HCT116 (cell line): Measurements from ENCODE around the gene KIAA1586. TPM values are rescaled to one million over a fixed set of nuclear protein-coding genes. Genes with fewer than 3 reads are reported as not detected.

Experiments used
- CEBPB ChIP-seq: IDR thresholded peaks from 2 replicates; pipeline ENCODE4 v1.6.1; 2012; ENCODE audit warnings: low read depth
- EZH2phosphoT487 ChIP-seq: fragments of 200-600 bp; IDR thresholded peaks from 2 replicates; pipeline ENCODE4 v1.6.1; 2018; ENCODE audit warnings: antibody characterized with exemption, borderline replicate concordance
- JUND ChIP-seq: IDR thresholded peaks from 2 replicates; pipeline ENCODE4 v1.6.1; 2012
- total RNA-seq: library from RNA; stranded (reverse); gene quantifications from one replicate; pipeline ENCODE4 v1.2.1, GENCODE V29; 2021; ENCODE audit not compliant: unreplicated experiment

KIAA1586 gene
- total RNA-seq, 1 experiment from 2014 or later: 12.7 TPM

DNA sequence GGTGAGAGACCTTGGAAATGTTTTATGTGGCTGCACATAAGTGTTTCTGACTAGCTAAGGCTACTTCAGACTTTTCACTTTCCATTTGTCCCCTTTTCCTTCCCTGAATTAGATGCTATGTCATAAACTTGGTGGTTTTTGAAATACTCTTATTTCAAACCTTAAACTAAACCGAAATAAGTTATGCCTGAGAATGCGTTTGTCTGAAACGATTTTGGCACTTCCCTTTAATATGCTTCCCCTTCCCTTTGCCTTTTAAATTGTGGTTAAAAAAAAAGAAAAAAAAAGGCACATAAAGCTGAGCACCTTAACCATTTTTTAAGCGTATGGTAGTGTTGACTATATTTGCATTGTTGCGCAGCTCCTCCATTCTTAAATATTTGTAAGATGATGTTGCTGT lies 57.8 kb downstream of the KIAA1586 start (continued):
- TF ChIP-seq CEBPB: no peak
- TF ChIP-seq EZH2phosphoT487: no peak
- TF ChIP-seq JUND: no peak

Other genes with a start within 250 kb of the KIAA1586 start
- 4.0 TPM for gene BEND6, start 91.6 kb upstream of the KIAA1586 start, total RNA-seq
- gene ZNF451, start 43.5 kb downstream of the KIAA1586 start, total RNA-seq: 49.1 TPM
- 13.5 TPM for gene BAG2, start 125.6 kb downstream of the KIAA1586 start, total RNA-seq
- 11.7 TPM for gene RAB23, start 175.6 kb downstream of the KIAA1586 start, total RNA-seq